ENCODE results near the gene HK1.

DNA sequence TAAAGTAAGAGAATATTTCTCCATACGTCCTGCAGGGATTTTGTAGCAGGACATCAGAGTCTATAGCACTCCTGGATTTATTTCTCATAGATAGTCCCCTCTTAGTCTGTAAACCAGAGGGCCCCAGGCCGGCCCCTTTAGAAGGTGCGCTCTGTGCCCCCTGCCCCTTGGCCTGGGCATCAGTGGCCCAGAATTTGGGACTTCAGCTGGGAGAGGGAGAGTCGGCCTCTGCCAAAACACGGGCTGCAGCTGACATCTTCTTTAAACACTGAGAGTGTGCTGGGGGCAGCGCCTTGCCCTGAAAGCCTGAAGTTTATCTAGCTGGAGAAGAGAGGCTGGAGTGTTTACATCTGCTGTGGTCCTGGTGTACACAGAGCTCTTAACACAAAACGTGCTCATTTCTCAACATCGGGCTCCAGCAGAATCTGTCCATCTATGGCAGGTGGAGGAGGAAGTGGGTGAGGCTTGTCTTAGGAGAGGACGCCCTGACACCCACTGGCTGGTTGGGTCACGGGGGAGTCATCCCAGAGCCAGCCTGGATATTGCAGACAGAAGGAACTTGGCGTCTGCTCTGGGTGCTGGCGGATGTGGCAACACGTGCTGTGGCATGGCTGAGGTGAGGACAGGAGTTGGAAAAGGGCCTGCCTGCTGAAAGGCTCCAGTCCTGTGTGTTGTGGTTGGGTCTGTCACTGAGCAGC is 143.5 kb downstream of the HK1 start:
- TF ChIP-seq, protein P1, sequence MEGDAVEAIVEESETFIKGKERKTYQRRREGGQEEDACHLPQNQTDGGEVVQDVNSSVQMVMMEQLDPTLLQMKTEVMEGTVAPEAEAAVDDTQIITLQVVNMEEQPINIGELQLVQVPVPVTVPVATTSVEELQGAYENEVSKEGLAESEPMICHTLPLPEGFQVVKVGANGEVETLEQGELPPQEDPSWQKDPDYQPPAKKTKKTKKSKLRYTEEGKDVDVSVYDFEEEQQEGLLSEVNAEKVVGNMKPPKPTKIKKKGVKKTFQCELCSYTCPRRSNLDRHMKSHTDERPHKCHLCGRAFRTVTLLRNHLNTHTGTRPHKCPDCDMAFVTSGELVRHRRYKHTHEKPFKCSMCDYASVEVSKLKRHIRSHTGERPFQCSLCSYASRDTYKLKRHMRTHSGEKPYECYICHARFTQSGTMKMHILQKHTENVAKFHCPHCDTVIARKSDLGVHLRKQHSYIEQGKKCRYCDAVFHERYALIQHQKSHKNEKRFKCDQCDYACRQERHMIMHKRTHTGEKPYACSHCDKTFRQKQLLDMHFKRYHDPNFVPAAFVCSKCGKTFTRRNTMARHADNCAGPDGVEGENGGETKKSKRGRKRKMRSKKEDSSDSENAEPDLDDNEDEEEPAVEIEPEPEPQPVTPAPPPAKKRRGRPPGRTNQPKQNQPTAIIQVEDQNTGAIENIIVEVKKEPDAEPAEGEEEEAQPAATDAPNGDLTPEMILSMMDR (IDR thresholded peaks at IDR 0.05), result no peak
- TF ChIP-seq POLR2A (IDR thresholded peaks at IDR 0.05), result no peak
